ENCODE measurements around the gene EPC2. TPM values are rescaled to one million over a fixed set of nuclear protein-coding genes. Genes with fewer than 3 reads are reported as not detected.

EPC2 gene
- total and polyA plus RNA-seq, 10 of the 15 experiments (the other 5 are each of a cell fraction or from before 2014, with no cell fraction given) = 2.0 to 16.5 (median 10.8) TPM

GRCh38 chr2:148658807-148659722 is 14.5 kb downstream of the EPC2 start (continued):
- TF ChIP-seq SMARCA5 (IDR thresholded peaks at IDR 0.05) = no peak
- no peak for TF ChIP-seq ZZZ3 (IDR thresholded peaks at IDR 0.05; ENCODE audit: control insufficient read depth, insufficient read length, low read depth)
- no peak for TF ChIP-seq RCOR1 (conservative IDR thresholded peaks at IDR 0.05; ENCODE audit: low read depth, low read length)
- TF ChIP-seq ZNF217 (IDR thresholded peaks at IDR 0.05) = no peak
- no peak for TF ChIP-seq HDAC6 (IDR thresholded peaks at IDR 0.05; ENCODE audit: unreplicated experiment)
- no peak for TF ChIP-seq JUND (IDR thresholded peaks at IDR 0.05; ENCODE audit: low read depth, low read length)
- no peak for TF ChIP-seq POLR2A (IDR thresholded peaks at IDR 0.05; ENCODE audit: low read depth, low read length)
- TF ChIP-seq REST (IDR thresholded peaks at IDR 0.05; ENCODE audit: low read depth, low read length) = no peak
- peak; percentile 52 for TF ChIP-seq IKZF1 (conservative IDR thresholded peaks at IDR 0.05)
- TF ChIP-seq, protein P1, sequence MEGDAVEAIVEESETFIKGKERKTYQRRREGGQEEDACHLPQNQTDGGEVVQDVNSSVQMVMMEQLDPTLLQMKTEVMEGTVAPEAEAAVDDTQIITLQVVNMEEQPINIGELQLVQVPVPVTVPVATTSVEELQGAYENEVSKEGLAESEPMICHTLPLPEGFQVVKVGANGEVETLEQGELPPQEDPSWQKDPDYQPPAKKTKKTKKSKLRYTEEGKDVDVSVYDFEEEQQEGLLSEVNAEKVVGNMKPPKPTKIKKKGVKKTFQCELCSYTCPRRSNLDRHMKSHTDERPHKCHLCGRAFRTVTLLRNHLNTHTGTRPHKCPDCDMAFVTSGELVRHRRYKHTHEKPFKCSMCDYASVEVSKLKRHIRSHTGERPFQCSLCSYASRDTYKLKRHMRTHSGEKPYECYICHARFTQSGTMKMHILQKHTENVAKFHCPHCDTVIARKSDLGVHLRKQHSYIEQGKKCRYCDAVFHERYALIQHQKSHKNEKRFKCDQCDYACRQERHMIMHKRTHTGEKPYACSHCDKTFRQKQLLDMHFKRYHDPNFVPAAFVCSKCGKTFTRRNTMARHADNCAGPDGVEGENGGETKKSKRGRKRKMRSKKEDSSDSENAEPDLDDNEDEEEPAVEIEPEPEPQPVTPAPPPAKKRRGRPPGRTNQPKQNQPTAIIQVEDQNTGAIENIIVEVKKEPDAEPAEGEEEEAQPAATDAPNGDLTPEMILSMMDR (IDR thresholded peaks at IDR 0.05 in 2 of 3, conservative IDR thresholded peaks at IDR 0.05 in 1 of 3; ENCODE audit: control insufficient read depth in 2 of 3, extremely low read depth in 1 of 3, insufficient read depth in 1 of 3, low read depth in 3 of 3, low read length in 3 of 3) = no peak
- no peak for TF ChIP-seq MLLT1 (IDR thresholded peaks at IDR 0.05)
- TF ChIP-seq ZNF622 (IDR thresholded peaks at IDR 0.05) = no peak
- no peak for TF ChIP-seq ZNF274 (IDR thresholded peaks at IDR 0.05; ENCODE audit: insufficient read depth, insufficient read length)
- TF ChIP-seq NKRF (conservative IDR thresholded peaks at IDR 0.05) = no peak
- TF ChIP-seq, protein P2, sequence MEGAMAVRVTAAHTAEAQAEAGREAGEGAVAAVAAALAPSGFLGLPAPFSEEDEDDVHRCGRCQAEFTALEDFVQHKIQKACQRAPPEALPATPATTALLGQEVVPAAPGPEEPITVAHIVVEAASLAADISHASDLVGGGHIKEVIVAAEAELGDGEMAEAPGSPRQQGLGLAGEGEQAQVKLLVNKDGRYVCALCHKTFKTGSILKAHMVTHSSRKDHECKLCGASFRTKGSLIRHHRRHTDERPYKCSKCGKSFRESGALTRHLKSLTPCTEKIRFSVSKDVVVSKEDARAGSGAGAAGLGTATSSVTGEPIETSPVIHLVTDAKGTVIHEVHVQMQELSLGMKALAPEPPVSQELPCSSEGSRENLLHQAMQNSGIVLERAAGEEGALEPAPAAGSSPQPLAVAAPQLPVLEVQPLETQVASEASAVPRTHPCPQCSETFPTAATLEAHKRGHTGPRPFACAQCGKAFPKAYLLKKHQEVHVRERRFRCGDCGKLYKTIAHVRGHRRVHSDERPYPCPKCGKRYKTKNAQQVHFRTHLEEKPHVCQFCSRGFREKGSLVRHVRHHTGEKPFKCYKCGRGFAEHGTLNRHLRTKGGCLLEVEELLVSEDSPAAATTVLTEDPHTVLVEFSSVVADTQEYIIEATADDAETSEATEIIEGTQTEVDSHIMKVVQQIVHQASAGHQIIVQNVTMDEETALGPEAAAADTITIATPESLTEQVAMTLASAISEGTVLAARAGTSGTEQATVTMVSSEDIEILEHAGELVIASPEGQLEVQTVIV (IDR thresholded peaks at IDR 0.05; ENCODE audit: borderline replicate concordance, partially characterized antibody) = no peak
- no peak for TF ChIP-seq GABPA (IDR thresholded peaks at IDR 0.05; ENCODE audit: low read depth)
- TF ChIP-seq TCF7 (IDR thresholded peaks at IDR 0.05; ENCODE audit: borderline replicate concordance) = no peak
